Measurements from ENCODE around the gene MEN1. TPM values are rescaled to one million over a fixed set of nuclear protein-coding genes. Genes with fewer than 3 reads are reported as not detected.
A peak's percentile ranks its signal among the peaks of the same experiment; 100 is the strongest.

MEN1 gene
- total and polyA plus RNA-seq, 8 donors, result 8.7 to 25.3 (median 13.5) TPM

DNA sequence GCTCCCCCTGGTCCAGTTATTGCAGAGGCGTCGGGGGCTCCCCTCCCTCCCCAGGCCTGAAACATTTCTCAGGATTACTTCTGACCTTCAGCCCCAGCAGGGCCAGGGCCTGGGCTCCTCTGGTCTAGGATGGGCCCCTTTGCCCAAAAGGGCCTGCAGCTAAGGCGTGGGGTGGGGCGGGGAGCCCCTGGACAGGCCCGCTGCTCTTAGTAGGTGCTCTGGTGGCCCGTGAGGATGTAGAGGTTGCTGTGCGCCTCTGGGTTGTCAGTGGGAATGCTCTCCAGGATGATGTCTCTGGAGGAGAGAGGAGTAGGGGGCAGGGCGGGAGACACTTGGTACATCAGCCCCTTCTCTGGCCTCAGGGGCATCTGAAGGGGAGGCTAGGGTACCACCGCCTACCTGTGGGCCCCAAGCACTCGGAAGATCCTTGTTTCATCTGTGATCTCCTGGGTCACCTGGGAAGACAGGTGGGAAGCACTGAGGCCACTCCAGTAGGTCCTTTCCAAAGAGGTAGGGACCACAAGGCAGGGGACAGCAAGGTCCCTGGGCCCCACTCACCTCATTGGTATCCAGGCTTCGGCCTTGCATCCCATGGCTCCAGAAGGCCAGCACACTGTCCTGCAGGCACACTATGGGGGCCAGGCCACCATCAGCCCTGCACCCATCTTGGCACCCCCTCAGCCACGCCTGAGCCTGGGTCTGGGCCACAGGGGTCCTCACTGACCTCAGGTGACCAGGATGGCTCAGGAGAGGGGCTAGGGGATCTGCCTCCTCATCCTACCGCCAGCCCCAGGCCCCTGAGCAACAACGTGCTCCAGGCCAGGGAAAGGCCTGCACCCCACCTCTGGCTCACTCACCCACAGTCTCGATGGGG lies 20.8 kb downstream of the MEN1 start:
- Histone ChIP-seq H3K4me3 (no peak overlapping the region), H3K27ac (no peak overlapping the region), H3K27me3 (no peaks in the 10 kb centered on the region), H3K4me1 (no peaks in the 10 kb centered on the region), H3K36me3 (no peaks in the 10 kb centered on the region), H3K9me3 (no peaks in the 10 kb centered on the region)
- intact Hi-C loops (cut with DNase I), result loop anchor here in 2 of 3 donors (10.0 kb wide), 1 partner anchor 105 kb away; no protein-coding TSS in a partner anchor
- DNase-seq, result peak in 2 of 6 donors; percentile 25 to 52
- WGBS, 2 donors, result 88 to 89% methylated on average over 15 of the region's 15 CpGs
- no peak for TF ChIP-seq CTCF (IDR thresholded peaks at IDR 0.05)
- no peak for FAIRE-seq
- ATAC-seq, result no peak

- peak in 1 of 6 donors; percentile 23 for DNase-seq
- H3K36me3 ChIP-seq, result no peaks in the 10 kb centered on the region
- no peaks in the 10 kb centered on the region for H3K4me1 ChIP-seq
- WGBS, 2 donors, result 84 to 85% methylated on average over 9 of the region's 9 CpGs
- no peak for FAIRE-seq
- no peak for TF ChIP-seq CTCF (IDR thresholded peaks at IDR 0.05)
- intact Hi-C loops (cut with DNase I), result loop anchor here in 1 of 3 donors (10.0 kb wide), 1 partner anchor 106 kb away; no protein-coding TSS in a partner anchor
- no peaks in the 10 kb centered on the region for H3K9me3 ChIP-seq
- H3K27ac ChIP-seq, result no peak overlapping the region
- ATAC-seq, result no peak
- H3K27me3 ChIP-seq, result no peaks in the 10 kb centered on the region
- H3K4me3 ChIP-seq, result no peak overlapping the region
These were observed 21.8 kb downstream of the MEN1 start for GRCh38 chr11:64788321-64789215.

DNA sequence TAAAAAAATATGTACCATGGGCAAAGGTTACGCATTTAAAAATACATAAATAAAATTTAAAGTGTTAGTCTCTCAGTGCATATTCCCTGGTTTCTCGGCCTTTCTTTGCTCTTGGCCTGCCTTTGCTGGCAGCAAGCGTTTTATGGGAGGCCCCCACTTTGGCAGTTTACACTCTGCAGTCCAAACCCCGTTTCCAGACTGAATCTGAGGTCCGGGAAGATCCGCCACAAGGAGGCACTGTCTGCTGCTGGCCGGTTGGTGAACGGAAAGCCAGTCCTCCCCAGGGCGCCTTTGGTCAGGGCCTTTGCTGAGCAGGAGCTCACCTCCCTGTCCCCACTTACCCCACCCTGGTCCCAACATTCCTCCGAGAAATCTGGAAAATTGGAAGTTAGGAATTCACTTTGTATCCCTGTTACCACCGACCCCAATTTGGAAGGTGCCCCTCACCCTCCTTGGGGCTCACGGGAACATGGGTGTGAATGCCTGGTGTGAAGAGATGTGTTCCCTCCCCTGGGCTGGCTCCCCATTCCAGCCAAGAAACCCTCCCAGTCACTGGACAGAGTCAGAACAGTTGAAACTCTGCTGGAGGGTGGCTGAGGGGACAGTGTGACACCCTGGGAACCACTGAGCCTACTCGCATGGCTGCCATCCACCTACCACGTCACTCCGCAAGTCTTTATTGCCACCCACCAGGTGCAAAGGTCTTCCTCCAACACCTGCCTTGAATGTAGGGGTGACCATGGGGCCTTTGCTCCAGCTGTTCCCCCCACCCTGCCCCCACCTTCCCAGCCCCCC lies 22.6 kb downstream of the MEN1 start:
- intact Hi-C loops (cut with DNase I), result loop anchor here in 1 of 3 donors (10.0 kb wide), 1 partner anchor 107 kb away; no protein-coding TSS in a partner anchor
- Histone ChIP-seq H3K27ac (no peak overlapping the region), H3K4me1 (no peaks in the 10 kb centered on the region), H3K27me3 (no peaks in the 10 kb centered on the region), H3K9me3 (no peaks in the 10 kb centered on the region), H3K36me3 (no peaks in the 10 kb centered on the region), H3K4me3 (no peak overlapping the region)
- ATAC-seq (peak; percentile 74 to 93 (median 86)), FAIRE-seq (no peak), DNase-seq (peak; percentile 58 to 81 (median 67))
- WGBS, 2 donors, result 40 to 42% methylated on average over 15 of the region's 15 CpGs
- TF ChIP-seq CTCF (IDR thresholded peaks at IDR 0.05), result peak; percentile 41 to 63 (median 50)

DNA sequence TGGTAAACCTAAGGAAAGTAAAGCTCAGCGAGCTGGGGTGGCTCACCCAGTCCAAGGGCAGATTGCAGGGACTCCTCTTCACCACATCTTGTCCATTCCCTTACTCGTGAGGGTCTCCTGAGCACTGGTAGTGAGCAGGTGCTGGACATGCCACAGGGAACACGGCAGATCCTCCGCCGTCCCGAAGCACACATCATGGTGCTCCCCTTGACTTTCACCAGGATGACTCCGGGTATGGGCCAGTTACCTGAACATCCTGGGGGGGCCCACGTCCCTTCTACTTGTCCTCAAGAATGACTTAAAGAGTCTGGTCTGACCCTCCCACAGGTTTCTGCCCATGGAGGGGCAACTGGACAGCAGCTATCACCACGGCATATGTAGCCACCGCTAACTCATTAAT lies 24.0 kb downstream of the MEN1 start:
- intact Hi-C loops (cut with DNase I), result loop anchor here in 1 of 3 donors (10.0 kb wide), 1 partner anchor 108 kb away; no protein-coding TSS in a partner anchor
- H3K27me3 ChIP-seq, result no peaks in the 10 kb centered on the region
- H3K4me3 ChIP-seq, result no peak overlapping the region
- no peak for TF ChIP-seq CTCF (IDR thresholded peaks at IDR 0.05)
- ATAC-seq (no peak), FAIRE-seq (no peak), DNase-seq (peak in 2 of 6 donors; percentile 15 to 44)
- no peaks in the 10 kb centered on the region for H3K9me3 ChIP-seq
- WGBS, 2 donors, result 85 to 88% methylated on average over 10 of the region's 10 CpGs
- H3K4me1 ChIP-seq, result no peaks in the 10 kb centered on the region
- no peaks in the 10 kb centered on the region for H3K36me3 ChIP-seq
- no peak overlapping the region for H3K27ac ChIP-seq
